Measurements from ENCODE around the gene FHOD3. TPM values are rescaled to one million over a fixed set of nuclear protein-coding genes. Genes with fewer than 3 reads are reported as not detected.
A peak's percentile ranks its signal among the peaks of the same experiment; 100 is the strongest.

FHOD3 gene
- total and polyA plus RNA-seq, 9 of the 15 experiments (the other 6 are each of a cell fraction or from before 2014, with no cell fraction given): 0.11 TPM; not detected in 8

DNA sequence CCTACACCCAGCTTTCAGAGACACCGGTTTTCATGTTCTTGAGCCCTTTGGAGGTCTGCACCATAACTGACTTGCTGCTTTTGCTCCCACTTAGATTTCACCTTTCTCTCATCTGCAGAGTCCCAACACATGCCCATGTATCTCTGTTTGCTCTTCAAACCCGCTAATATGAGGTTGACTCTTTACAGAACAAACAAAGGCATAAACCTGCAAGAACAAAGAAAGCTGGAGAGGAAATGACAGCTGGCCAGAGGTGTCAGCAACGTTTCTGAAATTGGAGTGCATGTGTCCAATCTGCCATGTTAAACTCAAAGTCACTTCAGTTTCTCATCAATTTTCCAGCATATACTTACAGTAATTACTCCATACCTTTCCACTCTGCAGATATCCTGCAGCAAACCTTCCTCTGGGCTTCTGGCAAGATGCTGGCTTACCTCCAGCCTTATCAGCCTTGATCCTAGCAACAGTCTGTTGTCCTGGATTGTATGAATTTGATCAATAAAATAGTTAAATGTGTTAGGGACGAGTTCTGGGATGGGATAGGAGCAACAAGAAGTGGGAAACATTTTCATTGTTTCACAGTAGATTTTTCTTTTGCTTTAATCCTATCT lies 157.4 kb downstream of the FHOD3 start (continued):
- no peak for TF ChIP-seq SLC30A9 (CRISPR knock-in tag; IDR thresholded peaks at IDR 0.05)

DNA sequence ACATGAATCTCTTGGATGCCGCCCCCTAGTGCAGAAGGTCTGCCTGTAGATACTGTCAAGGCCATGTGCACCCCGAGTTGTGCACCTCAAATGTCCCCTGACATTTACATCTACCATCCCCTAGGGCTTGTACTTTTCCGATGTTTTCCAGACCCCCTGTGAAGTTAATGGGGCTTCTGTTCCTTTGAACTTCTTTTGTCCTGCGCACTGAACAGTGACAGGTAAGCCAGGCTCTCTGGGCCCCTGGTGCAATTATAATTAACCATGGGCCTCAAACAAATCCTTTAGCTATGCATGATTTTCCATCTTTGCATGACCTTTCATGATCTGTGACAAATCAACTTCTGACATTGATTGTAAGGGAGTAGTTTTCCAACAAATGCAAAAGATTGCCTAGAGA lies 158.4 kb downstream of the FHOD3 start:
- no TSS peak for BruUV-seq (replicated peaks)
- CTCF ChIA-PET (ENCODE audit: low intra/inter-chr PET ratio): no interaction called here
- Histone ChIP-seq H3K4me3 (no peak overlapping the region), H3K9me1 (ENCODE audit: control insufficient read depth, insufficient read depth, low read length) (no peaks in the 10 kb centered on the region), H3K27me3 (ENCODE audit: control insufficient read depth in 2 of 2, insufficient read depth in 2 of 2, low read length in 2 of 2) (peaks cover 5 to 16% of the 10 kb centered on the region in 2 experiments; a peak in 4 of 5 replicates), H3K9me3 (replicated peaks; ENCODE audit: control insufficient read depth, insufficient read depth, low read depth, low read length) (no peaks in the 10 kb centered on the region), H3K4me1 (replicated peaks in 1 of 2; ENCODE audit: control insufficient read depth in 2 of 2, insufficient read depth in 2 of 2, low read length in 2 of 2) (no peaks in the 10 kb centered on the region), H2AFZ (ENCODE audit: low read depth, low read length) (no peak overlapping the region), H3K27ac (ENCODE audit: extremely low read depth, low read depth, low read length) (no peak overlapping the region), H4K20me1 (replicated peaks; ENCODE audit: control insufficient read depth, insufficient read depth, low read length) (no peaks in the 10 kb centered on the region), H3K36me3 (ENCODE audit: control insufficient read depth, insufficient read depth, low read length) (no peaks in the 10 kb centered on the region), H3K9ac (ENCODE audit: insufficient read depth in 1 of 2, low read depth in 2 of 2, low read length in 2 of 2) (no peak overlapping the region), H3K79me2 (ENCODE audit: control insufficient read depth, insufficient read depth, low read length) (no peaks in the 10 kb centered on the region), H3K4me2 (ENCODE audit: insufficient read depth, low read length) (no peak overlapping the region)
- TF ChIP-seq SRSF7 (optimal IDR thresholded peaks at IDR 0.05; ENCODE audit: low read depth, low read length) (no peak), HMGN3 (IDR thresholded peaks at IDR 0.05; ENCODE audit: borderline replicate concordance, extremely low read depth, insufficient read length, low read depth, low read length) (no peak), PHB2 (IDR thresholded peaks at IDR 0.05; ENCODE audit: low read depth) (no peak), RBFOX2 (IDR thresholded peaks at IDR 0.05; ENCODE audit: low read depth, low read length) (no peak), ZNF444 (CRISPR knock-in tag; IDR thresholded peaks at IDR 0.05) (no peak), SREBF2 (CRISPR knock-in tag; IDR thresholded peaks at IDR 0.05) (no peak)
- TF ChIP-seq, protein P1, sequence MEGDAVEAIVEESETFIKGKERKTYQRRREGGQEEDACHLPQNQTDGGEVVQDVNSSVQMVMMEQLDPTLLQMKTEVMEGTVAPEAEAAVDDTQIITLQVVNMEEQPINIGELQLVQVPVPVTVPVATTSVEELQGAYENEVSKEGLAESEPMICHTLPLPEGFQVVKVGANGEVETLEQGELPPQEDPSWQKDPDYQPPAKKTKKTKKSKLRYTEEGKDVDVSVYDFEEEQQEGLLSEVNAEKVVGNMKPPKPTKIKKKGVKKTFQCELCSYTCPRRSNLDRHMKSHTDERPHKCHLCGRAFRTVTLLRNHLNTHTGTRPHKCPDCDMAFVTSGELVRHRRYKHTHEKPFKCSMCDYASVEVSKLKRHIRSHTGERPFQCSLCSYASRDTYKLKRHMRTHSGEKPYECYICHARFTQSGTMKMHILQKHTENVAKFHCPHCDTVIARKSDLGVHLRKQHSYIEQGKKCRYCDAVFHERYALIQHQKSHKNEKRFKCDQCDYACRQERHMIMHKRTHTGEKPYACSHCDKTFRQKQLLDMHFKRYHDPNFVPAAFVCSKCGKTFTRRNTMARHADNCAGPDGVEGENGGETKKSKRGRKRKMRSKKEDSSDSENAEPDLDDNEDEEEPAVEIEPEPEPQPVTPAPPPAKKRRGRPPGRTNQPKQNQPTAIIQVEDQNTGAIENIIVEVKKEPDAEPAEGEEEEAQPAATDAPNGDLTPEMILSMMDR (IDR thresholded peaks at IDR 0.05 in 2 of 3, conservative IDR thresholded peaks at IDR 0.05 in 1 of 3; ENCODE audit: insufficient read depth in 2 of 3, low read depth in 1 of 3, low read length in 3 of 3): peak; percentile 10 to 35 (median 14); a peak in 1 of 6 replicates
- intact Hi-C loops (cut with micrococcal nuclease): no loop called here
- DNase-seq (ENCODE audit: extremely low read depth in 1 of 4, low spot score in 3 of 4) (peak in 2 of 4 experiments; percentile 18), ATAC-seq (peak; percentile 32; the same call in 1 of the 3 replicates), FAIRE-seq (no peak)
- in situ Hi-C loops (cut with MboI): no loop called here
- WGBS (ENCODE audit: insufficient coverage, low coverage, missing lambda C conversion rate): 3% methylated on average over 4 of the region's 4 CpGs
- POLR2A ChIA-PET: no interaction called here

Measured in K562 (cell line).